ENCODE data around the gene NELFCD. TPM values are rescaled to one million over a fixed set of nuclear protein-coding genes. Genes with fewer than 3 reads are reported as not detected.
A peak's percentile ranks its signal among the peaks of the same experiment; 100 is the strongest.

The NELFCD gene
- total and polyA plus RNA-seq, 10 of the 15 experiments (the other 5 are each of a cell fraction or from before 2014, with no cell fraction given), result 8.9 to 109 (median 82.9) TPM

DNA sequence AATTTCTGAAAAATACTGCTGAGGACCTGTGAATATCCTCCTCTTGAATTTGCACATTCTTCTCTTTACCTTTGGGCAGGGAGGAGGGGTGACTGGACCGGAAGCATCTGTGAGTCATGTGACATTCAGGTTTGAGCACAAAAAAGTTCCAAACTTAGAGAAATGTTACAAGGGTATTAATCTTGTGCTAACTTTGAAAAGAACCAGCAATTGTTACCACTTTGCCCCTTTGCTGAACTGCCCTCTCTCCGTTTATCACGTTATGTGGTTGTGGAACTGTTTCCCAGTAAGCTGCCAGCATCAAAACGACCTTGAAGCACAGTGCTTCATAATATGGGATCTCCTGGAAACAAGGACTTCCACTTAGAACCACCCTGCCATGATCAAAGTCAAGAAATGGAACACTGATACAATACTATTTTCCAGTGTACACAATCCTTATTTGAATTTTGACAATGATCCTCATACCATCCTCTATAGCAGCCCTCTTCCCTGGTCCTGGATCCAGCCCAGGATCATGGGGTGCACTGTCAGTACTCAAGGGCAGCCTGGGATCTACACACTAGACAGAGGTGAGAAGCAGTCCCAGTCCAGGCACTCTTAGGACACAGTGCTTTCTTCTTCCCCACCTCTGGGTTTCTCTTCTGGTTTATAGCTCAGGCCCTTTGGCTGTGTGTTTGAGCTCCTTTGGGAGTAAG is 35.9 kb downstream of the NELFCD start:
- H3K4me3 ChIP-seq, result no peak overlapping the region
- peak; percentile 56 for FAIRE-seq
- H3K36me3 ChIP-seq (ENCODE audit: control insufficient read depth in 2 of 2, insufficient read depth in 2 of 2, low read length in 1 of 2), result peaks cover 0 to 1% of the 10 kb centered on the region in 2 experiments; a peak in 2 of 4 replicates
- 24% methylated on average over 4 of the region's 4 CpGs for WGBS (ENCODE audit: insufficient coverage, insufficient replicate concordance, low lambda C conversion rate, missing lambda C conversion rate)
- 0 out of 2 replicates have a peak overlapping the region, but pooled peaks have one; percentile 3 for H3K27ac ChIP-seq (ENCODE audit: control insufficient read depth, insufficient read depth)
- H3K4me2 ChIP-seq (ENCODE audit: control insufficient read depth, insufficient read depth), result no peak overlapping the region
- intact Hi-C loops (cut with micrococcal nuclease; ENCODE audit: unreplicated experiment), result no loop called here
- no peak for DNase-seq (ENCODE audit: low read depth, low spot score)
- ChIA-PET POLR2A (no interaction called here), CTCF (interaction anchor here (0.6 to 1.8 kb wide), 3 partner anchors 8 to 147 kb away, joined by 3 to 5 read pairs (median 3); no protein-coding TSS in a partner anchor), RAD21 (ENCODE audit: unreplicated experiment) (interaction anchor here (1.3 to 2.1 kb wide), 3 partner anchors 12 to 109 kb away, joined by 3 to 11 read pairs (median 4); partner anchors contain the start of gene ATP5F1E), SMC1A (ENCODE audit: uncharacterized antibody, unreplicated experiment) (interaction anchor here (1.1 to 1.3 kb wide), 2 partner anchors 8 to 14 kb away, joined by 3 to 4 read pairs; no protein-coding TSS in a partner anchor)
- H4K20me1 ChIP-seq (ENCODE audit: control insufficient read depth, insufficient read depth), result no peaks in the 10 kb centered on the region
- peak; percentile 59 for ATAC-seq
- BruUV-seq (replicated peaks), result no TSS peak
- in situ Hi-C loops (cut with MboI), result no loop called here
- H3K4me1 ChIP-seq (ENCODE audit: control insufficient read depth, insufficient read depth, low read length), result peaks cover 11% of the 10 kb centered on the region
- H3K9ac ChIP-seq (ENCODE audit: control insufficient read depth, insufficient read depth, low read length), result no peak overlapping the region
- H2AFZ ChIP-seq (ENCODE audit: control insufficient read depth, low read depth, low read length), result peak overlapping the region; percentile 63
- H3K79me2 ChIP-seq (ENCODE audit: control insufficient read depth, insufficient read depth, low read length), result no peaks in the 10 kb centered on the region
- no peaks in the 10 kb centered on the region for H3K9me3 ChIP-seq (replicated peaks; ENCODE audit: control insufficient read depth, insufficient read depth, low read length)
- H3K27me3 ChIP-seq (replicated peaks in 1 of 2; ENCODE audit: control insufficient read depth in 2 of 2, insufficient read depth in 2 of 2, low read length in 1 of 2), result no peaks in the 10 kb centered on the region
- TF ChIP-seq ZNF24 (IDR thresholded peaks at IDR 0.05) (no peak), KDM1A (IDR thresholded peaks at IDR 0.05; ENCODE audit: borderline replicate concordance) (no peak), NRF1 (conservative IDR thresholded peaks at IDR 0.05; ENCODE audit: low read depth, low read length) (no peak), SREBF1 (IDR thresholded peaks at IDR 0.05; ENCODE audit: low read length) (no peak), SIN3A (IDR thresholded peaks at IDR 0.05; ENCODE audit: low read depth, low read length) (no peak), RAD51 (IDR thresholded peaks at IDR 0.05) (peak; percentile 71), ZZZ3 (IDR thresholded peaks at IDR 0.05; ENCODE audit: control insufficient read depth, insufficient read length, low read depth) (no peak), CHD4 (IDR thresholded peaks at IDR 0.05) (no peak), POU2F2 (IDR thresholded peaks at IDR 0.05; ENCODE audit: borderline replicate concordance, low read depth, low read length) (no peak), ATF7 (IDR thresholded peaks at IDR 0.05; ENCODE audit: low read depth) (no peak), STAT1 (conservative IDR thresholded peaks at IDR 0.05) (no peak), HDAC2 (IDR thresholded peaks at IDR 0.05) (no peak), FOXM1 (IDR thresholded peaks at IDR 0.05; ENCODE audit: low read depth, low read length) (no peak), NFYB (IDR thresholded peaks at IDR 0.05; ENCODE audit: insufficient read depth, low read depth, low read length) (no peak), PAX5 (IDR thresholded peaks at IDR 0.05; ENCODE audit: borderline replicate concordance, low read depth, low read length) (no peak), MTA2 (IDR thresholded peaks at IDR 0.05; ENCODE audit: low read depth) (no peak), TARDBP (IDR thresholded peaks at IDR 0.05; ENCODE audit: borderline replicate concordance) (no peak), RB1 (IDR thresholded peaks at IDR 0.05; ENCODE audit: borderline replicate concordance) (no peak), USF1 (IDR thresholded peaks at IDR 0.05; ENCODE audit: borderline replicate concordance, extremely low read length, insufficient read depth, low read depth, low read length) (peak; percentile 37), POLR2AphosphoS5 (IDR thresholded peaks at IDR 0.05; ENCODE audit: low read length) (no peak), BHLHE40 (IDR thresholded peaks at IDR 0.05; ENCODE audit: borderline replicate concordance in 1 of 2, low read depth in 2 of 2, low read length in 1 of 2) (0 out of 4 replicates have a peak, but pooled peaks of 1 of the 2 experiments have one; percentile 10), SIX5 (IDR thresholded peaks at IDR 0.05; ENCODE audit: low read depth, low read length, severe bottlenecking) (no peak)
- TF ChIP-seq, protein P1, sequence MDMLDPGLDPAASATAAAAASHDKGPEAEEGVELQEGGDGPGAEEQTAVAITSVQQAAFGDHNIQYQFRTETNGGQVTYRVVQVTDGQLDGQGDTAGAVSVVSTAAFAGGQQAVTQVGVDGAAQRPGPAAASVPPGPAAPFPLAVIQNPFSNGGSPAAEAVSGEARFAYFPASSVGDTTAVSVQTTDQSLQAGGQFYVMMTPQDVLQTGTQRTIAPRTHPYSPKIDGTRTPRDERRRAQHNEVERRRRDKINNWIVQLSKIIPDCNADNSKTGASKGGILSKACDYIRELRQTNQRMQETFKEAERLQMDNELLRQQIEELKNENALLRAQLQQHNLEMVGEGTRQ (IDR thresholded peaks at IDR 0.05; ENCODE audit: borderline replicate concordance, low read depth, low read length), result no peak; the same call in 1 of the 2 replicates
